ENCODE results near the gene GCC1.

GRCh38 chr7:127612263-127612662 lies 26.9 kb upstream of the GCC1 start:
- TF ChIP-seq CTCF (IDR thresholded peaks at IDR 0.05; ENCODE audit: extremely low read depth in 1 of 2, insufficient read depth in 1 of 2, low read depth in 1 of 2, low read length in 2 of 2) = no peak
- no peak for TF ChIP-seq POLR2A (IDR thresholded peaks at IDR 0.05; ENCODE audit: low read depth, low read length)
- no peak for TF ChIP-seq POLR2AphosphoS5 (IDR thresholded peaks at IDR 0.05; ENCODE audit: insufficient read depth, low read depth, low read length)
- TF ChIP-seq MAX (IDR thresholded peaks at IDR 0.05; ENCODE audit: insufficient read depth, insufficient read length) = no peak
- TF ChIP-seq EZH2 (IDR thresholded peaks at IDR 0.05; ENCODE audit: borderline replicate concordance, low read depth, low read length, severe bottlenecking) = no peak
- no peak for TF ChIP-seq JUN (IDR thresholded peaks at IDR 0.05; ENCODE audit: borderline replicate concordance, insufficient read depth, insufficient read length, low read depth)
